EL (cell line): ENCODE results near the gene EFCAB8.

Experiments
- DNase-seq: peaks from one replicate; pipeline ENCODE4 v3.0.0-alpha.2; 2016

Gene EFCAB8

GRCh38 chr20:33009214-33010132, 150.8 kb downstream of the EFCAB8 start:
- DNase-seq, result no peak

GRCh38 chr20:33010133-33010504, 151.4 kb downstream of the EFCAB8 start:
- no peak for DNase-seq

DNA sequence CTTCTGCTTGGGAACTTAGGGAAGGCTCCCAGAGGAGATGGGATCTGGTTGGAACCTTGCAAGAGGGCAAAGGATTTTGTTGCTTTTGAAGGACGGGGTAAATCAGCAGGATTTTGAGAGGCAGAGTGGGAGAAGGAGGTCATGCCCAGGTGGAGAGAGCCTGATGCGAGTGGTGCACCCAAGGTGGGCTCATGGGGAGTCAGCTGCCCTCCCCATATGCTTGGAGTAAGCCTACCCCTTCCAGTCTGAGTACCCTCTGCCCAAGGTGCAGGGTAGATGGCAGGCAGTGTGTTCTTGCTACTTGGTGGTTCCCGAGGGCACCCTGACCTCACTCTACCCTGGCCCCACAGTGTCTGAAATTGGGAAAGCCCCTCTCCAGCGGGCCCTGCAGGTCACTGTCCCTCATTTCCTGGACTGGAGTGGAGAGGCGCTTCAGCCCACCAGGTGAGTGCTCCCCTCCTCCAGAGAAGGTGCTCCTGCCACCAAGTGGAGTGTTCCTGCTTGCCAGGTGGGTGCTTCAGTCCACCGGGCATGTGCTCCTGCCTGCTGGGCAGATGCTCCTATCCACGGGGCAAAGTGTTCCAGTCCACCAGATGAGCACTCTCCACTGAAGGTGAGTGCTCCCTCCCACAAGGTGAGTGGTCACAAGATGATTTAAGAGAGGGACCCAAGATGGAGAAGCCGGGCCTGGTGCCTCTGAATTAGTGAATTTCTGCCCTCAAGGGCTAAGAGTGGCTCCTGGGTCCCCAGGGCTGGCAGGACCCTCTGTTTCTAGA, 152.1 kb downstream of the EFCAB8 start:
- no peak for DNase-seq
